K562 (cell line): ENCODE results near the gene RNF217.

Source experiments
- BHLHE40 ChIP-seq: IDR thresholded peaks from 2 replicates; pipeline ENCODE4 v1.6.1; 2011; ENCODE audit warnings: low read length, improper control_type of control experiment
- CEBPB ChIP-seq: fragments of 450-650 bp; IDR thresholded peaks from 2 replicates; pipeline ENCODE4 v1.6.1; 2016; ENCODE audit warnings: missing genetic modification characterization, missing compliant biosample characterization
- E2F5 ChIP-seq: sonication (generic); formaldehyde crosslinking; IDR thresholded peaks from 2 replicates; pipeline ENCODE4 v1.8.0; 2022; ENCODE audit warnings: mild to moderate bottlenecking, missing genetic modification reagents
- MAZ ChIP-seq, 2 experiments: fragments of 450-650 bp in 1 of 2; sonication (generic) in 1 of 2; formaldehyde crosslinking; IDR thresholded peaks in 1 of 2; conservative IDR thresholded peaks in 1 of 2; 2 replicates each; pipeline versions ENCODE4 v1.4.0 to v1.5.0; 2020; ENCODE audit warnings: mild to moderate bottlenecking in 1 of 2, missing genetic modification reagents in 1 of 2
- NCOA6 ChIP-seq: fragments of 450-650 bp; IDR thresholded peaks from 2 replicates; pipeline ENCODE4 v1.6.1; 2017; ENCODE audit warnings: mild to moderate bottlenecking
- NONO ChIP-seq, 2 experiments: fragments of 200-400 bp in 1 of 2; fragments of 450-650 bp in 1 of 2; formaldehyde crosslinking in 1 of 2; IDR thresholded peaks; 2 replicates each; pipeline ENCODE4 v1.6.1; 2017; ENCODE audit warnings: low read depth in 2 of 2, mild to moderate bottlenecking in 2 of 2, moderate library complexity in 2 of 2, low read length in 1 of 2
- PRPF4 ChIP-seq: fragments of 200-400 bp; formaldehyde crosslinking; IDR thresholded peaks from one replicate; pipeline ENCODE4 v1.6.1; 2017; ENCODE audit warnings: low read length, low read depth, mild to moderate bottlenecking; ENCODE audit not compliant: insufficient read depth, poor library complexity, severe bottlenecking

GRCh38 chr6:125066964-125067363 is 104.7 kb downstream of the RNF217 start:
- TF ChIP-seq PRPF4 (no peak), BHLHE40 (no peak), NONO (IDR thresholded peaks at IDR 0.05; ENCODE audit: low read depth in 2 of 2, low read length in 1 of 2) (no peak), E2F5 (no peak), NCOA6 (no peak), MAZ (CRISPR knock-in tag; conservative IDR thresholded peaks at IDR 0.05 in 1 of 2, IDR thresholded peaks at IDR 0.05 in 1 of 2) (no peak), CEBPB (no peak)
